PC-3 (cell line): ENCODE results near the gene PHC2. TPM values are rescaled to one million over a fixed set of nuclear protein-coding genes. Genes with fewer than 3 reads are reported as not detected.

Source experiments
- ATAC-seq: fragments of 200-7000 bp; cut with Tn5 transposase; 2 replicates; pipeline ENCODE4 v1.9.1; 2020; ENCODE audit warnings: mild to moderate bottlenecking, moderate library complexity
- BruUV-seq: library from RNA; stranded (reverse); fragments of 400-500 nt; replicated peaks from 2 replicates; lab custom pipeline; 2021; lab: Mats Ljungman, UMichigan
- CTCF ChIA-PET: fragments of 300-600 bp; sonication (Branson Sonifier 250); formaldehyde crosslinking; loops from one replicate; lab custom pipeline; 2022; ENCODE audit warnings: antibody characterized with exemption; lab: Charles Lee
- POLR2A ChIA-PET: fragments of 300-600 bp; sonication (Branson Sonifier 250); formaldehyde crosslinking; loops from one replicate; lab custom pipeline; 2022; ENCODE audit warnings: antibody characterized with exemption; ENCODE audit not compliant: unreplicated experiment; lab: Charles Lee
- DNase-seq: peaks from one replicate; pipeline ENCODE4 v3.0.0-alpha.2; 2015
- H2AFZ ChIP-seq: fragments of 300-600 bp; sonication (generic); 2 replicates; pipeline ENCODE4 v1.6.0; 2016; ENCODE audit warnings: antibody characterized with exemption, low read length
- H3F3A ChIP-seq: fragments of 300-600 bp; sonication (generic); one replicate; pipeline ENCODE4 v1.6.0; 2017; ENCODE audit warnings: antibody characterized with exemption, low read length, control low read depth, mild to moderate bottlenecking; ENCODE audit not compliant: unreplicated experiment
- H3K27ac ChIP-seq: fragments of 300-600 bp; sonication (generic); 2 replicates; pipeline ENCODE4 v1.5.1; 2016; ENCODE audit warnings: mild to moderate bottlenecking, low read length
- H3K27me3 ChIP-seq: fragments of 300-600 bp; sonication (generic); 2 replicates; pipeline ENCODE4 v1.6.1; 2016; ENCODE audit warnings: low read length, mixed read lengths
- H3K36me3 ChIP-seq: fragments of 300-600 bp; sonication (generic); 2 replicates; pipeline ENCODE4 v1.6.1; 2016; ENCODE audit warnings: low read depth, mixed run types, low read length, mixed read lengths
- H3K4me1 ChIP-seq: fragments of 300-600 bp; sonication (generic); 2 replicates; pipeline ENCODE4 v1.5.1; 2016; ENCODE audit warnings: low read length; ENCODE audit not compliant: insufficient read depth
- H3K4me2 ChIP-seq: fragments of 300-600 bp; sonication (generic); 2 replicates; pipeline ENCODE4 v1.6.0; 2016; ENCODE audit warnings: low read length
- H3K4me3 ChIP-seq: fragments of 300-600 bp; sonication (generic); 2 replicates; pipeline ENCODE4 v1.5.1; 2016; ENCODE audit warnings: mild to moderate bottlenecking, low read length, mixed read lengths
- H3K79me2 ChIP-seq: fragments of 300-600 bp; sonication (generic); 2 replicates; pipeline ENCODE4 v1.6.1; 2017; ENCODE audit warnings: low read length, mixed read lengths
- H3K9ac ChIP-seq: fragments of 300-600 bp; sonication (generic); 2 replicates; pipeline ENCODE4 v1.6.0; 2016; ENCODE audit warnings: mild to moderate bottlenecking, low read length
- H3K9me2 ChIP-seq: fragments of 300-600 bp; sonication (generic); replicated peaks from 2 replicates; pipeline ENCODE4 v1.6.1; 2016; ENCODE audit warnings: mixed run types, low read length, mixed read lengths
- H3K9me3 ChIP-seq: fragments of 300-600 bp; sonication (generic); 2 replicates; pipeline ENCODE4 v1.6.1; 2016; ENCODE audit warnings: low read length, mixed read lengths
- H4K20me1 ChIP-seq: fragments of 300-600 bp; sonication (generic); 2 replicates; pipeline ENCODE4 v1.6.1; 2016; ENCODE audit warnings: low read length, mixed read lengths
- CTCF ChIP-seq: fragments of 300-600 bp; sonication (generic); conservative IDR thresholded peaks from 2 replicates; pipeline ENCODE4 v1.5.1; 2017; ENCODE audit warnings: antibody characterized with exemption, low read depth, mild to moderate bottlenecking, low read length
- EZH2 ChIP-seq: fragments of 300-600 bp; sonication (generic); IDR thresholded peaks from one replicate; pipeline ENCODE4 v1.6.1; 2017; ENCODE audit warnings: antibody characterized with exemption, mild to moderate bottlenecking, low read length; ENCODE audit not compliant: unreplicated experiment
- EZH2phosphoT487 ChIP-seq: fragments of 300-600 bp; sonication (generic); IDR thresholded peaks from 2 replicates; pipeline ENCODE4 v1.6.1; 2018; ENCODE audit warnings: mild to moderate bottlenecking, antibody characterized with exemption, low read length, borderline replicate concordance
- intact Hi-C: fragments of 100-400 bp; cut with micrococcal nuclease; formaldehyde crosslinking; loops from 2 replicates; pipeline ENCODE4 v1.9.0; 2023
- total RNA-seq: library from RNA; depleted of rRNA; stranded (reverse); fragments of >200 nt; gene quantifications from 2 replicates; pipeline ENCODE4 v1.2.3, GENCODE V29; 2014

PHC2 gene
- total RNA-seq, 1 experiment from 2014 or later: 134 TPM

- CTCF ChIA-PET: no interaction called here
Measured at GRCh38 chr1:33332881-33333280, 98.0 kb downstream of the PHC2 start.

GRCh38 chr1:33332357-33332789, 98.5 kb downstream of the PHC2 start:
- Histone ChIP-seq H3K4me1 (peaks cover 24% of the 10 kb centered on the region), H3K4me3 (no peak overlapping the region), H3K27me3 (no peaks in the 10 kb centered on the region), H3K9me2 (no peaks in the 10 kb centered on the region), H3K36me3 (peaks cover 78% of the 10 kb centered on the region), H4K20me1 (peaks cover 52% of the 10 kb centered on the region), H3K4me2 (no peak overlapping the region), H3K79me2 (peaks cover 58% of the 10 kb centered on the region), H3K9me3 (no peaks in the 10 kb centered on the region), H2AFZ (no peak overlapping the region), H3F3A (peaks cover 2% of the 10 kb centered on the region), H3K27ac (no peak overlapping the region), H3K9ac (no peak overlapping the region)
- BruUV-seq: no TSS peak
- CTCF ChIA-PET: no interaction called here
- no peak for DNase-seq
- TF ChIP-seq EZH2phosphoT487 (no peak), CTCF (no peak), EZH2 (no peak)
- no peak for ATAC-seq
- POLR2A ChIA-PET: no interaction called here
- intact Hi-C loops: no loop called here

More at GRCh38 chr1:33332881-33333280, 98.0 kb downstream of the PHC2 start:
- Histone ChIP-seq H2AFZ (no peak overlapping the region), H3K4me1 (peaks cover 19% of the 10 kb centered on the region), H3K9me2 (no peaks in the 10 kb centered on the region), H3F3A (no peaks in the 10 kb centered on the region), H4K20me1 (peaks cover 57% of the 10 kb centered on the region), H3K9me3 (no peaks in the 10 kb centered on the region), H3K9ac (no peak overlapping the region), H3K27me3 (no peaks in the 10 kb centered on the region), H3K4me2 (no peak overlapping the region), H3K79me2 (peaks cover 63% of the 10 kb centered on the region), H3K27ac (no peak overlapping the region), H3K4me3 (no peak overlapping the region), H3K36me3 (peaks cover 74% of the 10 kb centered on the region)
- intact Hi-C loops: no loop called here
- ATAC-seq (no peak), DNase-seq (no peak)
- POLR2A ChIA-PET: no interaction called here
- BruUV-seq: no TSS peak
- TF ChIP-seq EZH2 (no peak), CTCF (no peak), EZH2phosphoT487 (no peak)

- H2AFZ ChIP-seq: no peak overlapping the region
- H3K79me2 ChIP-seq: peaks cover 51% of the 10 kb centered on the region
- ChIA-PET CTCF (no interaction called here), POLR2A (no interaction called here)
- no peaks in the 10 kb centered on the region for H3K9me2 ChIP-seq
- BruUV-seq: no TSS peak
- peaks cover 4% of the 10 kb centered on the region for H3F3A ChIP-seq
- DNase-seq: no peak
- H3K9ac ChIP-seq: no peak overlapping the region
- H3K4me3 ChIP-seq: no peak overlapping the region
- H3K4me1 ChIP-seq: peaks cover 22% of the 10 kb centered on the region
- no peak overlapping the region for H3K27ac ChIP-seq
- peaks cover 50% of the 10 kb centered on the region for H4K20me1 ChIP-seq
- TF ChIP-seq CTCF (no peak), EZH2 (no peak), EZH2phosphoT487 (no peak)
- intact Hi-C loops: no loop called here
- no peak overlapping the region for H3K4me2 ChIP-seq
- H3K27me3 ChIP-seq: no peaks in the 10 kb centered on the region
- H3K9me3 ChIP-seq: no peaks in the 10 kb centered on the region
- no peak for ATAC-seq
- H3K36me3 ChIP-seq: peaks cover 85% of the 10 kb centered on the region
Measured at GRCh38 chr1:33331444-33332356, 99.2 kb downstream of the PHC2 start.
